ENCODE data around the gene ADISSP. TPM values are rescaled to one million over a fixed set of nuclear protein-coding genes. Genes with fewer than 3 reads are reported as not detected.

Gene ADISSP
- total and polyA plus RNA-seq, 8 donors: 5.0 to 16.0 (median 11.3) TPM

GRCh38 chr20:3766422-3767109 lies 987 bp downstream of the ADISSP start:
- Histone ChIP-seq H3K4me3 (peak overlapping the region in 3 of 4 donors; percentile 59 to 77 (median 59)), H3K9me3 (no peaks in the 10 kb centered on the region), H3K36me3 (no peaks in the 10 kb centered on the region), H3K27me3 (no peaks in the 10 kb centered on the region), H3K4me1 (peaks cover 0 to 10% (median 8%) of the 10 kb centered on the region in 3 donors), H3K27ac (no peak overlapping the region)
- DNase-seq (peak in 1 of 6 donors; percentile 58), FAIRE-seq (no peak), ATAC-seq (no peak)
- 46 to 47% methylated on average over 9 of the region's 9 CpGs for WGBS, 2 donors
- TF ChIP-seq CTCF (IDR thresholded peaks at IDR 0.05): no peak
- intact Hi-C loops (cut with DNase I): no loop called here

DNA sequence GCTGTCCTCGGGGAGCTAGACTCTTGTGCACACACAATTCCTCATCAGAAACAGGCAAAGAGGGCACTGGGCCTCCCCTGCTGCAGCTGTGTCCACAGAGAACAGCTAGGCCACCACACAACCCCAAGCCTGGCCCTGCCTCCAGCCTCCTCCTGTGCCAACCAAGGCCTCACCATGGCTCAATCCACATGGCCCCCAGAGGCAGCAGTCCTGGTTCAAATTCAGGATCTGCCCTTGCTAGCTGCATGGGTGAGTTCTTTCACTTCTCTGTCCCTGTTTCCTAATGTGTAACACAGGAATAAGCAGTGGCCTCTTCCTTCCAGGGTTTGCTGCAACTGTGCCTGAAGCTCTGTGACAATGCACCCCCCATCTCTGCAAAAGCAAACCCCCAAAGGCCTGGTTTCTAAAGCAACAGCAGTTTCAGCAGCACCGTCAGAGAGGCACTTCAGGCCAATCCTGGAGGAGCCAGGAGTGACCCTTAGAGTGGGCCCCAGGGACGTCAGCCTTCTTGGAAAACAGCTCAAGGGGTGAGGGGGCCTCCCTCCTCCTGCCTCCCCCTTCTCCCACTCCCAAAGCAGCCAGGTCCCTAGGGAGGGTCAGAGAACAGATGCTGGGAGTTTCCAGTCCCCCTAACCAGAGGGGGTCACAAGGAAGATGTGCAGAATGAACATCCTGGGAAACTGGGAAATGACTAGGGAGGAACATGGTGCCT lies 2.2 kb downstream of the ADISSP start:
- no peak for TF ChIP-seq CTCF (IDR thresholded peaks at IDR 0.05)
- peak in 1 of 6 donors; percentile 35 for DNase-seq
- no peak for FAIRE-seq
- no peaks in the 10 kb centered on the region for H3K27me3 ChIP-seq
- intact Hi-C loops (cut with DNase I): no loop called here
- H3K4me1 ChIP-seq: peaks cover 0 to 10% (median 8%) of the 10 kb centered on the region in 3 donors
- no peak overlapping the region for H3K27ac ChIP-seq
- 75 to 85% methylated on average over 3 of the region's 3 CpGs for WGBS, 2 donors
- ATAC-seq: no peak
- H3K36me3 ChIP-seq: no peaks in the 10 kb centered on the region
- H3K9me3 ChIP-seq: no peaks in the 10 kb centered on the region
- no peak overlapping the region for H3K4me3 ChIP-seq

DNA sequence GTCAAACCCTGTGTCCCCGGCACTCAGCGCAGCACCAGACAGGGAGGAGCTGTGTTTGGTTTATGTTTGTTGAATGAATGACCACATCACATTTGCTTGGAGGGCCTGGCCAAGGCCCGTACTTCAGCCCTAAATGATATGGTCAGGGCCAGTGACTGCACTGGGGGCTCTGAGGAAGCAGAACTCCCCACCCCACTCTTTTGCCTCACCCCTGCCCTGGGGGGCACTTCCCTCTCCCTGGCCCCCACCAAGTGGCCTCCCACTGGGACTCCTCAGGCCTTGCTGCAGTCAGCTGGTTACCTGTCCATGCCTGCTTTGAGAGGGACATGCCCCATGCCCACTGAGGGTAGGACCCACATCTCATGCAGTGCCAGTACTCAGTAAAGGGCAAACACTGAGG lies 2.9 kb downstream of the ADISSP start:
- H3K4me1 ChIP-seq: peaks cover 0 to 10% (median 8%) of the 10 kb centered on the region in 3 donors
- ATAC-seq (no peak), DNase-seq (peak in 1 of 6 donors; percentile 46), FAIRE-seq (no peak)
- no peak overlapping the region for H3K27ac ChIP-seq
- WGBS, 2 donors: 90 to 96% methylated on average over 3 of the region's 3 CpGs
- no peak for TF ChIP-seq CTCF (IDR thresholded peaks at IDR 0.05)
- H3K4me3 ChIP-seq: no peak overlapping the region
- no peaks in the 10 kb centered on the region for H3K36me3 ChIP-seq
- intact Hi-C loops (cut with DNase I): no loop called here
- H3K9me3 ChIP-seq: no peaks in the 10 kb centered on the region
- H3K27me3 ChIP-seq: no peaks in the 10 kb centered on the region

DNA sequence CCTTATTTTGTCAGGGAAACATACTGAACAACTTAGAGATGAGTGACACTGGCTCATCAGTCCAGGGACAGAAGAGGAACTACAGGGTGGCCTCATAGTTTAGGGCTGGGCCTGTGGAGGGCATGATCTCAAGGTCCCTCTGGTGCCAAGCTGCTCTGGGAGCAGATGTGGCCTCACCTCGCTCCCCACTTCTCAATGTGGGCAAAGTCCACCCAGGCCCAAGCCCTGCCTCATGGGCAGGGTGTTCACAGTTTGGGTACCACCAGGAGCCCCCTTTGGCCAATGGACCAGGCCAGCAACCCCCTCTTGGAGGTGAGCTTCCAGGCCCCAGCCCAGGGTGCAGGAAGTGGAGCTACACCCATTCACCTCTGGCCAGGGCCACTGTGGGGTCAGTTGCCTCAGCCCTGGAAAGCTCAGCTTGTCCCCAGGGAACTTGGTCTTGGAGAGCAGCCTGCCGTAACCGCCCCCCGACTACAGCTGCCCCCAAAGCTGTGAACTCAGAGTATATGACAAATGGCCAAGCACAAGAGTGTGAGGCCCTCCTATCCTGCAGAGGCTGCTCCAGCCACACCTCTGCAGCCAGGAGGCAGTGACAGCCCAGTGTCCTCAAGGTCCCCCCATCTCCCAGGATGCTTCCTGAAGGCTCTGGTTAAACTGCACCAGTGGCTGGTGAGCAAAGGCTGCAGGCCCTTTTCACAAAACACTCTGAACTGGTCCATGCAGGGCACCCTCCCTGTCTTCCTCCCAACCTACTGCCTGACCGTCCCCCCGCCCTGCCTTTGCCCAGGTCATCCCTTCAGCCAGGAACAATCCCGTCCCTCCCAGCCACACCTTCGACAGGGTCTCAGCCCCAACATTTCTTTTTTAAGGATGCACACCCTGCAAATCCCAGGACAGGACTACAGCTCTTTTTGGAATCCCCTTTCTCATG lies 3.6 kb downstream of the ADISSP start:
- TF ChIP-seq CTCF (IDR thresholded peaks at IDR 0.05): no peak
- H3K4me1 ChIP-seq: peaks cover 0 to 8% (median 7%) of the 10 kb centered on the region in 3 donors
- no peak overlapping the region for H3K27ac ChIP-seq
- no peak overlapping the region for H3K4me3 ChIP-seq
- DNase-seq (peak in 1 of 6 donors; percentile 46), ATAC-seq (no peak), FAIRE-seq (no peak)
- no peaks in the 10 kb centered on the region for H3K9me3 ChIP-seq
- no peaks in the 10 kb centered on the region for H3K36me3 ChIP-seq
- WGBS, 2 donors: 85 to 87% methylated on average over 8 of the region's 8 CpGs
- intact Hi-C loops (cut with DNase I): no loop called here
- H3K27me3 ChIP-seq: no peaks in the 10 kb centered on the region
